Neural progenitor cell (in vitro differentiated cells): ENCODE measurements around the gene TBL1X. TPM values are rescaled to one million over a fixed set of nuclear protein-coding genes. Genes with fewer than 3 reads are reported as not detected.

Experiments used
- DNase-seq: peaks from one replicate; pipeline ENCODE4 v3.0.0-alpha.2; 2016; ENCODE audit warnings: low spot score
- H2AFZ ChIP-seq: fragments of 200-600 bp; sonication (generic); replicated peaks from 2 replicates; pipeline ENCODE4 v1.6.1; 2016; ENCODE audit warnings: antibody characterized with exemption
- H3F3A ChIP-seq: fragments of 200-600 bp; sonication (generic); 2 replicates; pipeline ENCODE4 v1.6.1; 2016; ENCODE audit warnings: antibody characterized with exemption, low read depth
- H3K27ac ChIP-seq: fragments of 200-600 bp; sonication (generic); 2 replicates; pipeline ENCODE4 v1.5.1; 2016; ENCODE audit warnings: mild to moderate bottlenecking
- H3K27me3 ChIP-seq: fragments of 200-600 bp; sonication (generic); 2 replicates; pipeline ENCODE4 v1.6.1; 2016; ENCODE audit warnings: mild to moderate bottlenecking, moderate library complexity
- H3K36me3 ChIP-seq: fragments of 200-600 bp; sonication (generic); 2 replicates; pipeline ENCODE4 v1.5.1; 2016
- H3K4me1 ChIP-seq: fragments of 200-600 bp; sonication (generic); 2 replicates; pipeline ENCODE4 v1.6.1; 2016; ENCODE audit warnings: mixed run types
- H3K4me2 ChIP-seq: fragments of 200-600 bp; sonication (generic); 2 replicates; pipeline ENCODE4 v1.6.1; 2016
- H3K4me3 ChIP-seq: fragments of 200-600 bp; sonication (generic); 2 replicates; pipeline ENCODE4 v1.5.1; 2016
- H3K79me2 ChIP-seq: fragments of 200-600 bp; sonication (generic); 2 replicates; pipeline ENCODE4 v1.6.1; 2016; ENCODE audit warnings: low read depth
- H3K9ac ChIP-seq: fragments of 200-600 bp; sonication (generic); 2 replicates; pipeline ENCODE4 v1.6.1; 2016
- H3K9me3 ChIP-seq: fragments of 200-600 bp; sonication (generic); 2 replicates; pipeline ENCODE4 v1.5.1; 2016; ENCODE audit warnings: low read depth
- H4K20me1 ChIP-seq: fragments of 200-600 bp; sonication (generic); 2 replicates; pipeline ENCODE4 v1.6.1; 2016; ENCODE audit warnings: low read depth
- H3K27ac Mint-ChIP-seq: 3 replicates; pipeline ENCODE4 v1.8.0; 2021; ENCODE audit warnings: mixed read lengths
- H3K27me3 Mint-ChIP-seq: 2 replicates; pipeline ENCODE4 v1.8.0; 2022; ENCODE audit warnings: low read depth, mild to moderate bottlenecking, inconsistent platforms, moderate library complexity, mixed read lengths; ENCODE audit not compliant: insufficient read depth
- H3K36me3 Mint-ChIP-seq: 3 replicates; pipeline ENCODE4 v1.8.0; 2021; ENCODE audit warnings: mixed read lengths
- H3K4me1 Mint-ChIP-seq: 3 replicates; pipeline ENCODE4 v1.8.0; 2021; ENCODE audit warnings: mixed read lengths
- H3K4me3 Mint-ChIP-seq: 3 replicates; pipeline ENCODE4 v1.8.0; 2021; ENCODE audit warnings: mild to moderate bottlenecking, moderate library complexity, mixed read lengths
- H3K9me3 Mint-ChIP-seq: 3 replicates; pipeline ENCODE4 v1.8.0; 2020; ENCODE audit warnings: mixed read lengths
- EZH2 ChIP-seq: fragments of 200-600 bp; sonication (generic); IDR thresholded peaks from 2 replicates; pipeline ENCODE4 v1.6.1; 2017; ENCODE audit warnings: antibody characterized with exemption, mild to moderate bottlenecking, moderate library complexity
- EZH2phosphoT487 ChIP-seq: fragments of 200-600 bp; sonication (generic); IDR thresholded peaks from 2 replicates; pipeline ENCODE4 v1.6.1; 2017; ENCODE audit warnings: antibody characterized with exemption
- total RNA-seq: library from RNA; depleted of rRNA; stranded (reverse); fragments of >200 nt; gene quantifications from 2 replicates; pipeline ENCODE4 v1.2.3, GENCODE V29; 2015; ENCODE audit warnings: low replicate concordance
- TF ChIP-seq, protein P1 (sequence below): fragments of 200-600 bp; sonication (generic); IDR thresholded peaks from 2 replicates; pipeline ENCODE4 v1.5.1; 2017; ENCODE audit warnings: antibody characterized with exemption, mild to moderate bottlenecking

TBL1X gene
- total RNA-seq, 1 donor from 2014 or later = 35.7 TPM

GRCh38 chrX:9706421-9706820 lies 241.6 kb downstream of the TBL1X start:
- peaks cover 2% of the 10 kb centered on the region for H3K27me3 Mint-ChIP-seq
- peaks cover 58% of the 10 kb centered on the region for H3K36me3 Mint-ChIP-seq
- no peak overlapping the region for H3K4me3 Mint-ChIP-seq
- no peak overlapping the region for H3K4me3 ChIP-seq
- no peaks in the 10 kb centered on the region for H3K79me2 ChIP-seq
- peak; percentile 5 for DNase-seq
- no peaks in the 10 kb centered on the region for H3K27me3 ChIP-seq
- peaks cover 24% of the 10 kb centered on the region for H3K9me3 Mint-ChIP-seq
- H3K36me3 ChIP-seq = no peaks in the 10 kb centered on the region
- no peaks in the 10 kb centered on the region for H4K20me1 ChIP-seq
- H3K4me1 Mint-ChIP-seq = peaks cover 9% of the 10 kb centered on the region
- H3K27ac ChIP-seq = no peak overlapping the region
- peaks cover 4% of the 10 kb centered on the region for H3F3A ChIP-seq
- no peak overlapping the region for H2AFZ ChIP-seq
- no peak overlapping the region for H3K4me2 ChIP-seq
- H3K9ac ChIP-seq = no peak overlapping the region
- TF ChIP-seq, protein P1, sequence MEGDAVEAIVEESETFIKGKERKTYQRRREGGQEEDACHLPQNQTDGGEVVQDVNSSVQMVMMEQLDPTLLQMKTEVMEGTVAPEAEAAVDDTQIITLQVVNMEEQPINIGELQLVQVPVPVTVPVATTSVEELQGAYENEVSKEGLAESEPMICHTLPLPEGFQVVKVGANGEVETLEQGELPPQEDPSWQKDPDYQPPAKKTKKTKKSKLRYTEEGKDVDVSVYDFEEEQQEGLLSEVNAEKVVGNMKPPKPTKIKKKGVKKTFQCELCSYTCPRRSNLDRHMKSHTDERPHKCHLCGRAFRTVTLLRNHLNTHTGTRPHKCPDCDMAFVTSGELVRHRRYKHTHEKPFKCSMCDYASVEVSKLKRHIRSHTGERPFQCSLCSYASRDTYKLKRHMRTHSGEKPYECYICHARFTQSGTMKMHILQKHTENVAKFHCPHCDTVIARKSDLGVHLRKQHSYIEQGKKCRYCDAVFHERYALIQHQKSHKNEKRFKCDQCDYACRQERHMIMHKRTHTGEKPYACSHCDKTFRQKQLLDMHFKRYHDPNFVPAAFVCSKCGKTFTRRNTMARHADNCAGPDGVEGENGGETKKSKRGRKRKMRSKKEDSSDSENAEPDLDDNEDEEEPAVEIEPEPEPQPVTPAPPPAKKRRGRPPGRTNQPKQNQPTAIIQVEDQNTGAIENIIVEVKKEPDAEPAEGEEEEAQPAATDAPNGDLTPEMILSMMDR = no peak
- TF ChIP-seq EZH2phosphoT487 = no peak
- no peak for TF ChIP-seq EZH2
- H3K4me1 ChIP-seq = no peaks in the 10 kb centered on the region
- no peak overlapping the region for H3K27ac Mint-ChIP-seq
- no peaks in the 10 kb centered on the region for H3K9me3 ChIP-seq

GRCh38 chrX:9707306-9708033 lies 242.6 kb downstream of the TBL1X start:
- H3K4me1 Mint-ChIP-seq = peaks cover 9% of the 10 kb centered on the region
- no peaks in the 10 kb centered on the region for H4K20me1 ChIP-seq
- no peak overlapping the region for H3K27ac ChIP-seq
- H3K36me3 ChIP-seq = no peaks in the 10 kb centered on the region
- peaks cover 27% of the 10 kb centered on the region for H3K9me3 Mint-ChIP-seq
- H3K79me2 ChIP-seq = no peaks in the 10 kb centered on the region
- H3K27me3 ChIP-seq = no peaks in the 10 kb centered on the region
- no peak overlapping the region for H3K4me2 ChIP-seq
- H3K9me3 ChIP-seq = no peaks in the 10 kb centered on the region
- peak; percentile 9 for DNase-seq
- no peaks in the 10 kb centered on the region for H3K4me1 ChIP-seq
- TF ChIP-seq, protein P1 = no peak
- no peak for TF ChIP-seq EZH2
- TF ChIP-seq EZH2phosphoT487 = no peak
- peak overlapping the region; percentile 1 for H3K27ac Mint-ChIP-seq
- H3K4me3 Mint-ChIP-seq = no peak overlapping the region
- H3K27me3 Mint-ChIP-seq = peaks cover 2% of the 10 kb centered on the region
- peaks cover 4% of the 10 kb centered on the region for H3F3A ChIP-seq
- no peak overlapping the region for H2AFZ ChIP-seq
- H3K4me3 ChIP-seq = no peak overlapping the region
- H3K36me3 Mint-ChIP-seq = peaks cover 60% of the 10 kb centered on the region
- no peak overlapping the region for H3K9ac ChIP-seq

DNA sequence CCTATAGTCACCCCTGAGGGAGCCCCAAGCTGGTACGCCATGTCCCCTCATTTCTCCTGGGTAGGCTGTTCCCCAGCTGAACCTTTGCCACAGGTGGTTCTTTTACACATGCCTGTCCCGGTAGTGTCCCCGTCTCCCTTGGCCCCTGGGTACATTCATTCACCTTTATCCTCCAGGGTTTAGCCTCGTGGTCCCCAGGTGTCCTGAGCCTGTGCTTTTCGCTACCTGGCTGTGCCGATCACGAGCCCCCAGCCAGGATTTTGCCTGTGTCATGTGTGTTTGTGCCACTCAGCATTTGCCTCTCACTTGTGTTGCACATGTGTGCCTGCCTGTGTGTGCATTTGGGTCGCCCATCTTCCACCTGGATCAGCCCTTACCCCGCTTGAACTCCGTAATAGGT lies 243.2 kb downstream of the TBL1X start:
- no peaks in the 10 kb centered on the region for H3K9me3 ChIP-seq
- peaks cover 60% of the 10 kb centered on the region for H3K36me3 Mint-ChIP-seq
- no peak overlapping the region for H3K27ac ChIP-seq
- H3K9ac ChIP-seq = no peak overlapping the region
- peaks cover 9% of the 10 kb centered on the region for H3K4me1 Mint-ChIP-seq
- H3K27me3 ChIP-seq = no peaks in the 10 kb centered on the region
- H3K79me2 ChIP-seq = no peaks in the 10 kb centered on the region
- no peak for DNase-seq
- no peaks in the 10 kb centered on the region for H4K20me1 ChIP-seq
- no peak overlapping the region for H3K4me3 ChIP-seq
- no peak overlapping the region for H3K4me3 Mint-ChIP-seq
- H2AFZ ChIP-seq = no peak overlapping the region
- peaks cover 4% of the 10 kb centered on the region for H3F3A ChIP-seq
- H3K27me3 Mint-ChIP-seq = no peaks in the 10 kb centered on the region
- no peak overlapping the region for H3K27ac Mint-ChIP-seq
- peaks cover 26% of the 10 kb centered on the region for H3K9me3 Mint-ChIP-seq
- no peak overlapping the region for H3K4me2 ChIP-seq
- TF ChIP-seq, protein P1 = no peak
- TF ChIP-seq EZH2 = no peak
- no peak for TF ChIP-seq EZH2phosphoT487
- H3K36me3 ChIP-seq = no peaks in the 10 kb centered on the region
- H3K4me1 ChIP-seq = no peaks in the 10 kb centered on the region
